ENCODE data around the gene PDE6B.

GRCh38 chr4:604131-604530, 21.2 kb upstream of the PDE6B start:
- TF ChIP-seq EZH2phosphoT487 (IDR thresholded peaks at IDR 0.05; ENCODE audit: borderline replicate concordance, low read depth, low read length) (no peak), CTCF (conservative IDR thresholded peaks at IDR 0.05; ENCODE audit: low read length) (no peak)
